ENCODE results near the gene ACP7. TPM values are rescaled to one million over a fixed set of nuclear protein-coding genes. Genes with fewer than 3 reads are reported as not detected.

Gene ACP7
- total RNA-seq, 4 donors from 2014 or later, result not detected

- no peaks in the 10 kb centered on the region for H3K36me3 ChIP-seq
- TF ChIP-seq POLR2A (IDR thresholded peaks at IDR 0.05), result no peak
- TF ChIP-seq, protein P1, sequence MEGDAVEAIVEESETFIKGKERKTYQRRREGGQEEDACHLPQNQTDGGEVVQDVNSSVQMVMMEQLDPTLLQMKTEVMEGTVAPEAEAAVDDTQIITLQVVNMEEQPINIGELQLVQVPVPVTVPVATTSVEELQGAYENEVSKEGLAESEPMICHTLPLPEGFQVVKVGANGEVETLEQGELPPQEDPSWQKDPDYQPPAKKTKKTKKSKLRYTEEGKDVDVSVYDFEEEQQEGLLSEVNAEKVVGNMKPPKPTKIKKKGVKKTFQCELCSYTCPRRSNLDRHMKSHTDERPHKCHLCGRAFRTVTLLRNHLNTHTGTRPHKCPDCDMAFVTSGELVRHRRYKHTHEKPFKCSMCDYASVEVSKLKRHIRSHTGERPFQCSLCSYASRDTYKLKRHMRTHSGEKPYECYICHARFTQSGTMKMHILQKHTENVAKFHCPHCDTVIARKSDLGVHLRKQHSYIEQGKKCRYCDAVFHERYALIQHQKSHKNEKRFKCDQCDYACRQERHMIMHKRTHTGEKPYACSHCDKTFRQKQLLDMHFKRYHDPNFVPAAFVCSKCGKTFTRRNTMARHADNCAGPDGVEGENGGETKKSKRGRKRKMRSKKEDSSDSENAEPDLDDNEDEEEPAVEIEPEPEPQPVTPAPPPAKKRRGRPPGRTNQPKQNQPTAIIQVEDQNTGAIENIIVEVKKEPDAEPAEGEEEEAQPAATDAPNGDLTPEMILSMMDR (IDR thresholded peaks at IDR 0.05), result no peak
- no peaks in the 10 kb centered on the region for H3K27me3 ChIP-seq
Measured at GRCh38 chr19:39097299-39097698, 13.1 kb downstream of the ACP7 start.

DNA sequence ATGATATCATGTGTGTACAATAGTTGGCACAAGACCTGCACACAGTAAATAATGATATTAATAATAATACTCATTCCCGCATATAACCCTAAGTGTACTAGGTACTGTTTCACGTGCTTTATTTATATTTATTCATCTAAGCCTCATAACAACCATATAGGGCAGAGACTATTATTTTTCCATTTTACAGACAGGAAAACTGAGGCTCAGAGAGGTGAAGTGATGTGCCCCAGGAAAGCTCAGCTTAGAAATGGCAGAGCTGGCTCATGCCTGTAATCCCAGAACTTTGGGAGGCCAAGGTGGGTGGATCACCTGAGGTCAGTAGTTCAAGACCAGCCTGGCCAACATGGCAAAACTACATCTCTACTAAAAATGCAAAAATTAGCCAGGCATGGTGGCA is 13.6 kb downstream of the ACP7 start:
- peaks cover 0 to 8% (median 0%) of the 10 kb centered on the region in 4 donors for H3K4me1 ChIP-seq
- TF ChIP-seq, protein P1 (IDR thresholded peaks at IDR 0.05), result no peak
- no peak for TF ChIP-seq POLR2A (IDR thresholded peaks at IDR 0.05)
- no peak overlapping the region for H3K27ac ChIP-seq
- no peak overlapping the region for H3K4me3 ChIP-seq
- H3K27me3 ChIP-seq, result no peaks in the 10 kb centered on the region
- H3K36me3 ChIP-seq, result no peaks in the 10 kb centered on the region
- no peaks in the 10 kb centered on the region for H3K9me3 ChIP-seq
- DNase-seq, result no peak

More at GRCh38 chr19:39097299-39097698, 13.1 kb downstream of the ACP7 start:
- Histone ChIP-seq H3K27ac (no peak overlapping the region), H3K4me3 (no peak overlapping the region), H3K4me1 (peaks cover 0 to 8% (median 0%) of the 10 kb centered on the region in 4 donors), H3K9me3 (no peaks in the 10 kb centered on the region)
- DNase-seq, result no peak

GRCh38 chr19:39098365-39099269 is 14.4 kb downstream of the ACP7 start:
- no peak for TF ChIP-seq POLR2A (IDR thresholded peaks at IDR 0.05)
- TF ChIP-seq, protein P1 (IDR thresholded peaks at IDR 0.05), result no peak
- Histone ChIP-seq H3K4me1 (peaks cover 0 to 8% (median 0%) of the 10 kb centered on the region in 4 donors), H3K27ac (no peak overlapping the region), H3K27me3 (no peaks in the 10 kb centered on the region), H3K36me3 (no peaks in the 10 kb centered on the region), H3K9me3 (no peaks in the 10 kb centered on the region), H3K4me3 (no peak overlapping the region)
- DNase-seq, result no peak

DNA sequence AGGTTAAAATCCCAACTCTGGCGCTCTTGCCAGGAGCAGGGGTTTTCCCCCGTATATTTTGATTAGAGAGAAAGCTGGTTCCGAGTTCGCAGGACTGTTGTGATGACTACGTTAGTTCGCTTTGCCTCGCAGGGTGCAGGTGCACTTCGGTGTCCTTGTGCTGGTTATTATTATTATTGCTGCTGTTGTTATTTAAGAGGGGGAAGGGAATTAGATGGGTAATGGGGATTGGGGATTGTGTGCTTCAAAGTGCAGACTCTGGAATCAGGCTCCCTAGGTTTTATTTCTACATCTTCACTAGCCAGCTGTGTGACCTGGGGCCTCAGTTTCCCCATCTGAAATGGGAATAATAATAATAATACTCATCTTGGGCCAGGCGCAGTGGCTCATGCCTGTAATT is 15.2 kb downstream of the ACP7 start:
- Histone ChIP-seq H3K9me3 (no peaks in the 10 kb centered on the region), H3K27me3 (no peaks in the 10 kb centered on the region), H3K36me3 (no peaks in the 10 kb centered on the region), H3K27ac (no peak overlapping the region), H3K4me3 (no peak overlapping the region), H3K4me1 (peaks cover 0 to 8% (median 0%) of the 10 kb centered on the region in 4 donors)
- no peak for DNase-seq
- TF ChIP-seq, protein P1 (IDR thresholded peaks at IDR 0.05), result no peak
- no peak for TF ChIP-seq POLR2A (IDR thresholded peaks at IDR 0.05)

GRCh38 chr19:39100500-39101166 is 16.5 kb downstream of the ACP7 start:
- Histone ChIP-seq H3K4me1 (peaks cover 0 to 4% (median 0%) of the 10 kb centered on the region in 4 donors), H3K27me3 (no peaks in the 10 kb centered on the region), H3K36me3 (no peaks in the 10 kb centered on the region), H3K9me3 (no peaks in the 10 kb centered on the region), H3K4me3 (no peak overlapping the region), H3K27ac (no peak overlapping the region)
- no peak for DNase-seq
- TF ChIP-seq, protein P1 (IDR thresholded peaks at IDR 0.05), result no peak
- no peak for TF ChIP-seq POLR2A (IDR thresholded peaks at IDR 0.05)
